NOMO-1 treated with DMSO at 0.1 percent for 48 hours (cell line): Measurements from ENCODE around the gene SYNE3.

Experiments used
- DNase-seq: peaks from one replicate; lab custom pipeline; 2025; ENCODE audit not compliant: unreplicated experiment; lab: John Stamatoyannopoulos, UW

Gene SYNE3

GRCh38 chr14:95541932-95542930 lies 25.8 kb upstream of the SYNE3 start:
- no peak for DNase-seq

- DNase-seq = no peak
Measured at GRCh38 chr14:95541346-95541745, 24.9 kb upstream of the SYNE3 start.

- DNase-seq = no peak
Measured at GRCh38 chr14:95540236-95540855, 23.9 kb upstream of the SYNE3 start.

GRCh38 chr14:95538801-95539509 lies 22.5 kb upstream of the SYNE3 start:
- no peak for DNase-seq

GRCh38 chr14:95537298-95538089 lies 21.0 kb upstream of the SYNE3 start:
- no peak for DNase-seq

- no peak for DNase-seq
Measured at GRCh38 chr14:95536671-95537070, 20.2 kb upstream of the SYNE3 start.

- no peak for DNase-seq
Measured at GRCh38 chr14:95536036-95536593, 19.7 kb upstream of the SYNE3 start.

- no peak for DNase-seq
Measured at GRCh38 chr14:95535226-95536021, 19.0 kb upstream of the SYNE3 start.

GRCh38 chr14:95534299-95535225 lies 18.1 kb upstream of the SYNE3 start, which contains the start of gene GLRX5:
TSS of gene GLRX5 (plus strand) at chr14:95535050. CDS start at chr14:95535090, 40 bp downstream.
- DNase-seq = peak; percentile 99

GRCh38 chr14:95533822-95534221 lies 17.4 kb upstream of the SYNE3 start:
- DNase-seq = no peak

- DNase-seq = peak; percentile 35
Measured at GRCh38 chr14:95533391-95533821, 17.0 kb upstream of the SYNE3 start.

- DNase-seq = no peak
Measured at GRCh38 chr14:95531969-95532368, 15.5 kb upstream of the SYNE3 start.

- DNase-seq = no peak
Measured at GRCh38 chr14:95531473-95531872, 15.0 kb upstream of the SYNE3 start.

- no peak for DNase-seq
Measured at GRCh38 chr14:95530473-95531276, 14.2 kb upstream of the SYNE3 start.

GRCh38 chr14:95529216-95529615 lies 12.8 kb upstream of the SYNE3 start:
- DNase-seq = no peak

- DNase-seq = peak; percentile 45
Measured at GRCh38 chr14:95527387-95528002, 11.0 kb upstream of the SYNE3 start.
